OCI-LY3 (cell line): ENCODE data around the gene GRID2.

Source experiments
- EZH2phosphoT487 ChIP-seq: fragments of 200-600 bp; shearing (Covaris generic); IDR thresholded peaks from 2 replicates; pipeline ENCODE4 v1.6.1; 2018; ENCODE audit warnings: antibody characterized with exemption, mixed run types, low read depth
- TF ChIP-seq, protein P1 (sequence below): fragments of 200-600, 300-600 bp; sonication (generic); IDR thresholded peaks from 2 replicates; pipeline ENCODE4 v1.5.1; 2014; ENCODE audit warnings: antibody characterized with exemption, low read length, low read depth

DNA sequence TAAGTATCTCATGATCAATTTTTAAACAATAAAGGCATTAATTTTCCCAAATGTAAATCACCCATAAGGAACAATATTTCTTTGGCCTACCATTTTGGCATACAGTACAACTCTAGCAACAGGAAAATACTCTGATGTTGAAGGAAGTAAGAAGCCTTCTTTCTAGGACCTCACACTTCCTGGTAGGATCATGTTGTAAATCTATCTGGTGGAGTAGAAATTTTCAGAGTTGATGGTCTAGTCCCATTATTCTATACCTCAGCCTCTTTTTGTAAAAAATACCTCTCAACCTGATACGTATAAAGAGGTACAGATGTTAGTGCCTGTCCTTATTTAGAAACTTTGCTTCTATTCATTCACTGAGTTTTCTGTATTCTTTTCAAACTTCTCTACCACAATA lies 40.2 kb upstream of the GRID2 start:
- TF ChIP-seq, protein P1, sequence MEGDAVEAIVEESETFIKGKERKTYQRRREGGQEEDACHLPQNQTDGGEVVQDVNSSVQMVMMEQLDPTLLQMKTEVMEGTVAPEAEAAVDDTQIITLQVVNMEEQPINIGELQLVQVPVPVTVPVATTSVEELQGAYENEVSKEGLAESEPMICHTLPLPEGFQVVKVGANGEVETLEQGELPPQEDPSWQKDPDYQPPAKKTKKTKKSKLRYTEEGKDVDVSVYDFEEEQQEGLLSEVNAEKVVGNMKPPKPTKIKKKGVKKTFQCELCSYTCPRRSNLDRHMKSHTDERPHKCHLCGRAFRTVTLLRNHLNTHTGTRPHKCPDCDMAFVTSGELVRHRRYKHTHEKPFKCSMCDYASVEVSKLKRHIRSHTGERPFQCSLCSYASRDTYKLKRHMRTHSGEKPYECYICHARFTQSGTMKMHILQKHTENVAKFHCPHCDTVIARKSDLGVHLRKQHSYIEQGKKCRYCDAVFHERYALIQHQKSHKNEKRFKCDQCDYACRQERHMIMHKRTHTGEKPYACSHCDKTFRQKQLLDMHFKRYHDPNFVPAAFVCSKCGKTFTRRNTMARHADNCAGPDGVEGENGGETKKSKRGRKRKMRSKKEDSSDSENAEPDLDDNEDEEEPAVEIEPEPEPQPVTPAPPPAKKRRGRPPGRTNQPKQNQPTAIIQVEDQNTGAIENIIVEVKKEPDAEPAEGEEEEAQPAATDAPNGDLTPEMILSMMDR: no peak
- no peak for TF ChIP-seq EZH2phosphoT487
